GM19351 (cell line): ENCODE measurements around the gene LAYN.

ENCODE experiments used
- ATAC-seq: cut with Tn5 transposase; IDR thresholded peaks from one replicate; pipeline ENCODE4 v1.9.1; 2021; ENCODE audit warnings: mild to moderate bottlenecking, moderate library complexity; ENCODE audit not compliant: unreplicated experiment

Gene LAYN, protein sequence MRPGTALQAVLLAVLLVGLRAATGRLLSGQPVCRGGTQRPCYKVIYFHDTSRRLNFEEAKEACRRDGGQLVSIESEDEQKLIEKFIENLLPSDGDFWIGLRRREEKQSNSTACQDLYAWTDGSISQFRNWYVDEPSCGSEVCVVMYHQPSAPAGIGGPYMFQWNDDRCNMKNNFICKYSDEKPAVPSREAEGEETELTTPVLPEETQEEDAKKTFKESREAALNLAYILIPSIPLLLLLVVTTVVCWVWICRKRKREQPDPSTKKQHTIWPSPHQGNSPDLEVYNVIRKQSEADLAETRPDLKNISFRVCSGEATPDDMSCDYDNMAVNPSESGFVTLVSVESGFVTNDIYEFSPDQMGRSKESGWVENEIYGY

DNA sequence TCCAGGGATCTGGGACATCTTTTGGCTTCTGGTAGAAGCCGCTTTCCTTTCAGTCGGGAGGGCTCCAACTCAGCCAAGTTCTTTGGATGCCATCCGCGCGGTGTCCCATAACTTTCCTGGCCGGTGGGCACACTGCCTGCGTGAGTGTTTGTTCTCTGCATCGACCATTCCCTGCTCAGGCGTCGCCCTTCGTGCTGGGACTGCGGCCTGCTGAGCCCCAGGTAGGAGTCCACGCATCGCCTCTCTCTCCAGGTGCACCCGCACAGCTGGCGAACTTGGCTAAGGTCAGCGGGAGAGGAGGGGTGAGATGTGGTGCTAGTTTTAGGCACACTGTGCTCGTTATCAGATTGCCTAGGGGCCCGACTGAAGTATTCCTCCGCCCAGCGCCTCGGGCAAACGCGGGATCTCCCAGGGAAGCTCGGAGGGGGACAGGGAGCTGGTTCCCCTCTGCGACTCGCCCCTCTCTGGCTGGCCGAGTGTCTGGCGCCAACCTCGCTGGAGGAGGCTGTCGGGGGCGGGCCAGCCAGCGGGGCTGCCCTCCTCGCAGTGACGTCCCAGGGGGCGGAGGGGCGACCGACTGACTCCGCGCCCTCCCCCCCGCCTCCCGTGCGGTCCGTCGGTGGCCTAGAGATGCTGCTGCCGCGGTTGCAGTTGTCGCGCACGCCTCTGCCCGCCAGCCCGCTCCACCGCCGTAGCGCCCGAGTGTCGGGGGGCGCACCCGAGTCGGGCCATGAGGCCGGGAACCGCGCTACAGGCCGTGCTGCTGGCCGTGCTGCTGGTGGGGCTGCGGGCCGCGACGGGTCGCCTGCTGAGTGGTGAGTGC is at the start of gene LAYN:
Gene LAYN (plus strand): TSS at position 607 of the 823 bp plus-strand sequence. CDS start 124 bp downstream, at position 731.
- no peak for ATAC-seq

DNA sequence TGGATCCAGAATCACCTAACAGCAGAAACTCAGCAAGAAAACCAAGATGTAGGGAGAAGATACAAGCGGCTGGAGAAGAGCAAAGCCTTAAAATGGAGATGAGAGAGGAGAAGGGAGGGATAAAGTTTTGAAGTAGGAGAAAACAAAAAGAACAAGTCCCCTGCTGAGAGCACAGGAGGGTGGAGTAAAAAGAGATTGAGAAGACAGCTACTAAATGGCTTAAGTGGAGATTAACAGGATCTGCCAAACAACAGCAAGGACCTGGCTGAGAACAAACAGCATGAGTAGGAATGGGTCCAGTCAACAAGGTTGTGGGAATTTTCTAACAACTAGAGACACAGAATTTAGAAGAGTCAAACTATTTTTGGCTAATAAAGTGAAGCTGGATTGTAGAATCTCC is 46.5 kb upstream of the LAYN start:
- no peak for ATAC-seq

DNA sequence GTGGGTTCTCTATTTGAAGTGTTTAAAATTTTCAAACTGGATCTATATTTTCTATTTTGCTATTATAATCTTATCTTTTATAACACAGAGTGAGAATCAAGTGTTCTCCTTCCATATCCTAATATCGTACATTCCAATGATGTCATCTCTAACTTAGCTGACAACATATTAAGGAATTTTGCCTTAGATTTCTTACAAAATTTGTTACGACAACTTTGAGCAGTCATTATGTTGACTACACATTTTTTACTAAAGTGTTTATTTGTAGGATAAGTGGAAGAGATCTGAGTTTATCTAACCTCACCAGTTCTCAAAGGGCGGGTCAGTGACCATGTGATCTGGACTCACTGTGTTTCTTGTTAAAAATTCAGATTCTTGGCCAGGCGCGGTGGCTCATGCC is 41.0 kb upstream of the LAYN start:
- ATAC-seq, result no peak

DNA sequence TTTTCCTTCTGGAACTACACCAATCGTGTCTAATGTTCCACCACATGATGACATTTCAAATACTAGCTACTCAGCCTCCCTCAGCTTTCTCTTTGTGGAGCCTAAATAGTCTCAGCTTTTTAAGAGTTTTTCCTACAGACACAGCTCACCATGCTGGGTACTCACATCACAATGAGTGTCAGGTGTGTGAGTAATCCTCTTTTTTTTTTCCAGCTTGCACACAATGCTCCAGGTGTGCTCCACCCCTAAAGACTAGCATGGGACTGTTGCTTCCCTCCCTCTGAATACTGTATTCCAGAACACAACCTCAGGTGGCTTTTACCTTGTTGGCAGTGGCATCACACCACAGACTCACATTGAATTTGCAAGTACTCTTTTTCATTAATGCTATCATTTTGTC is 40.0 kb upstream of the LAYN start:
- ATAC-seq, result no peak

DNA sequence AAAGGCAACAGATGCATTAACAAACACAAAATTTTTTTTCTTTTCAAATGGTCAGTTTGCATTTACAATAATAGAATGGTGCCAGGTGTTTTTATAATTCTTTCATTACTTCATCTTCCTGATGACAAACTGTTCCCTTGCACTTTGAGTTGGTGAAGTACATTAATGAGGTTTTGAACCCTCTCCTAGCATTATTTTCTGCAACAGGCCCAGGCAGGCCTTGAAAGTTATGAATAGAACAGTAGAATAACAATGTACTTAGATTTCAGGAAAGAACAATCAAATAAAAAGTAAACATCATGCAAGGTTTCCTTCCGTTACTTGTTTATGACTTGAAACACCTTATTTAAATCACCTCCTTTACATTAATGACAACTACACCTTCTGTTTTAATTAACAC is 37.9 kb upstream of the LAYN start:
- no peak for ATAC-seq

DNA sequence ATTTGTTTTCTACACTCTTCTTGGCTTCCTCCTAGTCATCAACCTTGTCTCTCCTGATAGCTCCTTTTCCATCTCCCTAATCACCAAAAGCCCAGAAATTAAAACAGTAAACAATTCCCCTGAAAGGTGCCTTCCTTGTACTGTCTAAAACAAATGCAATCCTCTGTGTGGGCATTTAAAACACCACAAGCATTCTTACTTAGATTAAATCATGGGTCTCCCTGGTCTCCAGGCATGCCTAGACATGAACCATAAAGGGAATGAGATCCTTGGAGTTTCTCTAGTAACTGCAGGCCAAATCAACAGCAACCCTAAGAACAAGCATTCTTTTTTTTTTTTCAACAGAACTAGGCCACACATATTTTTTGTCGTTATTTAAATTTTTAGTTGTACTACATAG is 30.2 kb upstream of the LAYN start:
- ATAC-seq, result no peak

DNA sequence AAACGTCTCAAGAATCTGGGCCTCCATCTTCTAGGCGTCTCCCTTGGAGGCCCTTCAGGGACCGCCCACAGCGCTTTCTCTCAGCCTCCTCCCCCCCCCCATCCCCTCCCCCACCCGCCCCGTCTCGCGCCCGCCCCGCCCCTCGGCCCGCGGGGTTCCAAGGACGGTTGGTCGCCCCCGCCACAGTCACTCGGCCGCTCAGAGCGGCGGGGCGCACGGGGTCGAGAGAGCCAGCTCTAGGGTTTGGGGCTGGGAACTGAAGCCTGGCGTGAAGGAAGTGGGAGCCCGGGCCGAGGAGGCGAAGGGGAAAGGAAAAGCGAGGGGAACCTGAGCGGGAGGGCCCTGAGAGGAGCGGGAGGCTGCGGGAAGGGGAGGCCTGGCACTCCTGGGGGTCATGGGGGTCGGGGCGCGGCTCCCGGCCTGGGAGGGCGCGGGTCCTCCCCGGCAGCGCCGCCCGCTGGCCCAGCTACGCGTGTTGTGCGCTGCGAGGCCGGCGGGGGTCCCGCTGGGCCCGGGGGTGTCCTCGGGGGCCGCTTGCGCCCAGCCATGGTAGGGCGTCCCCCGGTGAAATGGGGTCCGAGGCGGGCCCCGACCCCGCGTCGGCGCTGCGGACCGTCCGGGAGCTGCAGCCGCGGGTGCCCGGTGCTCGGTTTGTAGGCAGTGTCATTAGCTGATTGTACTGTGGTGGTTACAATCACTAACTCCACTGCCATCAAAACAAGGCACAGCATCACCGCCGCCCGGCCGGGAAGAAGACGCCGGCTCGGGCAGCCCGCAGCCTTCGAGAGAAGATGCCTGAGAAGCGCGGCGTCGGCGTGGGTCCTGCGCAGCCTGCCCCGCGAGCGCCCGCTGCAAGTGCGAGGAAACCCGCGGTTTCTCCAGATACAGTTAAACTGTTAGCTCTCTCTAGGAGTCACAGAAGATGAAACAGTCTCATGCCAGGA is 28.0 kb upstream of the LAYN start, which contains the start of gene BTG4:
Gene BTG4 (minus strand): TSS at position 91 of the 944 bp plus-strand sequence. CDS start 13,610 bp downstream, outside the sequence.
- ATAC-seq, result peak; percentile 51

DNA sequence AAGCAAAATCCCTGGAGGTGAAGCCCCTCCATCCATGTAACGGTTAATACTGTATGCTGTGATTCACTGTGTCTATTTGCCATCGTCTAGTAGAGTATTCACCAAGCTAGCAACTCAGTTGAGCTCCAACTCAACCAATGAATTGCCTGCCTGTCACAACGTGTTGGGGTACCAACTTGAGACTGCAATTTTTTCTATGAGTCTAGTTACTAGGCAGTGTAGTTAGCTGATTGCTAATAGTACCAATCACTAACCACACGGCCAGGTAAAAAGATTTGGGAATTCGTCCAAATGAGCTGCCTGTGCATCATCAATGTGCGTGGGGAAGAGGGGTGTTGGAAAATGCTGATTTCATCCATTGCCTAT is 27.3 kb upstream of the LAYN start:
- peak; percentile 32 for ATAC-seq

DNA sequence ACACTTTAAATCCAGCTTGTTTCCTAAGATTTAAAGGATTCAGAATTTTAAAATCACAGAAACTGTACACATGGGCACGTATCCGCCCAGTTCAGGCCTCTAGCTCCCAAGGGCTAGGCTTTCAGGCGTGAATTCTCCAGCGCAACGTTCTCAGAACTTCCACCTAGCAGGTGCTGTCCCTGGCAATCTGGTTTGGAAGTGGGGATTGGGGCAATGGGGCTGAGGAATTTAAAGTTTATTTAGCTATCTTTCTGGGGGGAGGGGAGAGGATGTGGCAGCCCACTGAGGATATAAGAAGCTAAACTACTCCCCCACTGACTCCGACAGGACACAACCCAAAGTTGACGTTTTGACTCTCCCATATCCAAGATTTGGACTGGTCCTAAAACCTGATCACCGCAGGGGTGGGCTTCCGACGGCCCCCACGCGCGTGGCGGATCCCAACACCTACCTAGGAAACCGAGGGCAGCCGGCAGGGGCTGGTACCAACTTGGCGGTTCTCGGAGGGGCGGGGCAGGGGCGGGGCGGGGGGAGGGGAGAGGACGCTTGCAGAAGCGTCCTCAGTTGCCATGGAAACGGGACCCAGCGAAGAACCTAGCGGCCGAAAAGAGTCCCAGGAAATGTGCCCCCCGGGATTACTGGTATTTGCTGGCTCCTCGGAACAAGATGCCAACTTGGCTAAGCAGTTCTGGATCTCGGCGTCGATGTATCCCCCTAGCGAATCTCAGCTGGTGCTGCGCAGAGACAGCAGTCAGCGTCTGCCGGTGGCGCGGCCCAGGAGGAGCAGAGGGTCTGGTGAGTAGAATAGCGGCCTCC is 26.1 kb upstream of the LAYN start, which contains the start of gene HOATZ:
Gene HOATZ (plus strand): TSS at position 563 of the 816 bp plus-strand sequence. CDS start 7 bp downstream, at position 570.
- no peak for ATAC-seq

DNA sequence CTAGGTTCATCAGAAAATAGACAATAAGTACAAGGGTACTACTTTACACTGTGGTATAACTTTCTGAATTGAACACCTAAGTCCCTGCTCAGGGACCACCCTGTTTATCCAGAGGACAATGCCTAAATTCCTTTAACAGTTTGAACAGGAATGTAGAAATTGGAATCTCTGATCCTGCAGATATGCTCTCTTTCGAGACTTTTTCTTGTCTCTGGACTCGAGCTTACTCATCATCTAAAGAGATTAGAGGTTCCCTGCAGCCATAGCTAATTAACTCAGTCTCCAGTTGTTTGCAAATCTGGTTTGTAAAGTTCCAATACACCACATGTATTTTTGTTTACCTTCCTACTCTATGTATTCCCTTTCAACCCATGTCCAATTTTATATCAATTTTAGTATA is 24.9 kb upstream of the LAYN start:
- no peak for ATAC-seq

DNA sequence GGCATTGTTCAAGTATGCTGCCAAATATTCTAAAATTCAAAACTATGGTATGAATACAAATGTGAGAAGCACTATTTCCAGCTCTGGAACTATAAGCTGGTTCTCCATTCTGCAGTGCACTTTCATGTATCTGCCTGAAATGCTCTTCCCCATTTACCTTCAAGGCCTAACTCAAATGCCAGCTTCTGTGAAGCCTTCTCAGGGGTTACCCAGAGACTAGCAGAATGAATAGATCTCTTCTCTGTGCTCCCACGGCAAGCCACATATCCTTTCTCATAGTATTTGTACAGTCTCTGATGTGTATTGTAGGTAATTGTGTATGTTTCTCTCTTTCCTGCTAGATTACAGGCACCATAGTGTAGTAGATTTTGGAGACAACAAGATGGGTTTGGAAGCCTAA is 21.9 kb upstream of the LAYN start:
- no peak for ATAC-seq

DNA sequence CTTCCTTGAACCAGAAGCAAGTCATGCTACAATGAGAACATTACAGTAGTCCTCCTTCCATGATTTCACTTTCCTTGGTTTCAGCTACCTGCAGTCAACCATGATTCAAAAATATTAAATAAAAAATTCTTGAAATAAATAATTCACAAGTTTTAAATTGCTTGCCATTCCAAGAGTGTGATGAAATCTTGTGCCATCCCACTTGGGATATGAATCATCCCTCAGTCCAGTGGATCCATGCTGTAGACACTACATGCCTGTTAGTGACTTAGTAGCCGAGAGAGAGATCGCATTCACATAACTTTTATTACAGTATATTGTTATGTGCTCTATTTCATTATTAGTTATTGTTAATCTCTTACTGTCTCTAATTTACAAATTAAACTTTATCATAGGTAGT is 20.0 kb upstream of the LAYN start:
- ATAC-seq, result no peak

DNA sequence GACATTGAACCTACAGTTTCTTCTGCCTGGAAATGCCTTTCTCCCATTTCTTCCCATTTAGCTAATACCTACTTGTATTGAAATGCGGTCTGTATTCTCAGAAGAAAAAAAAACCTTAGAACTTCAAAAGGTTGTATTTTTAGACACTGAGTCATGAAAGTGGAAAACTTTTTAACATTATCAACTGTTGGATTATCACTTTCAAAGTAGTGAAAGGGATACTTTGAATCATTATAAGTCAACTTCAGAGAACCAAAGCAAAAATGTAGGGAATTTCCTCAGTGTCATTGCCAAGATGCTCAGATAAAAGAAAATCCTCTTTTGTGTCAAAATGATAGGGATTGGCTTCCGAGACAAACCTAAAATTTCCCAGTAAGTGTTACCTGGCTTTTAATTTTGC is 19.4 kb upstream of the LAYN start:
- no peak for ATAC-seq

DNA sequence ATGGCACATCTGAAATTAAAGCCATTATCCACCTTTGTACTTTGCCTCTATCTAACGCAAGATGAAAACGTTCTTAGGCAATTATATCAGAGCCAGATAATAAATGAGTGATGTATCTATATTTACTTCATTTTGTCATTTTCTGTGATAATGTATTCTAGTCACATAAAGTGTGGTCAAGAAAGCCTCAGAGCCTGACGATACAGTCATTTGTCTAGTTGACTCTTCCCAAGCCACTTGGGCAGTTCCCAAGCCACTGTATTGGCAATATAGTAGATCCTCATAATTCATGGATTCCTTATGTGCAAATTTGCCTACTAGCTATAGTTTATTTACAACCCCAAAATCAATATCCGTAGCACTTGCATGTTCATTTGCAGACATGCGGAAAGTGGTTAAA is 18.1 kb upstream of the LAYN start:
- no peak for ATAC-seq

DNA sequence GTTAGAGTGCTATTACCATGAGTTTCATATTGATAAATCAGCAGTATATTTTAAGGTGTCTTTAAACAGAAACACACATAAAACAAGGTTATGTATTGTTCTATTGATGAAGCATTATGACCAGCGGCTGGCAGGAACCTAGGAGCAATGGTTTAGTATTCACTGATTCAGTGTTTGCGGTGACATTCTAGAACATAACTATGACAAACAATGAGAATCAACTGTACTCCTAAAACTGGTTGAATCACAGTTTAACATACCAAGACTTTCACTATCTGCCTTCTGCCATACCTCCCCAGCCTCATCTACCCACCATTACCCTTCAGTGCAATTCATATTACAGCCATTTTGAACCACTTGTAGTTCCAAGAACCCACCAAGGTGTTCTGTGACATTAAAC is 17.2 kb upstream of the LAYN start:
- no peak for ATAC-seq

DNA sequence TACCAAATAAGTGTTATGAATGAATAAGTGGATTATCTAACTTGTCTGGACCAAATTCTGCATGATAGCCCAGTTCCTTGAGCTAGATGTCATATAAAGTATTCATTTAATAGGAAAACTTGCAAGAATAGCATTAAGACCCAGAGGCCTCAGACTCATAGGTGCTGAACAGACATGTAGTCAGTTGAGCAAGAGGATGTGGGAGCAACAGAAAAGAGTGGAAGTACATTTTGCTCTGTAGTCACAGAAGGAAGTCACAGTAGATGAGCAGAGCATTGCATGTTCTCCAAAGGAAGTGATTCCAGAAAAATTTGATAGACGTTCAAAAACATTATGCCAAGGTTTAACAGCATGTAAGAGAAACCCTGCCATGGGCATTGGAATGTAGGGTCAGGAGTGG is 16.5 kb upstream of the LAYN start:
- no peak for ATAC-seq

DNA sequence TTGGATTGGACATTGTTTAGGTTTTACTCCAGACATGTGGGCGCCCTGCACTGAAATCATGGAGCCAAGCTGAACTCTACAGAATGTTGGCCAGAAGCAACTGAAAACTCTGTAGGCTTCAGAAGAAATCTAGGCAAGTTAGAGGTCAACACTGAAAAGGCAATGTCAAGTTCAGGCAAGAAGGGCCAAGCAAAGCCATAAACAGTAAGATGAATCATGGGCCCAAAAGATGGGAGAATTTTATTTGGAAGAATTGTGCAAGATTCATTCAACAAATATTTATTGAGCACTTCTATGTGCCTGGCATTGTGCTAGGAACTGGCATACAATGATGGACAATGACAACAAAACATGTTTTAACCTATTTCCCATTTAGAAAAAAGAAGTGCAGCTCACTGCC is 15.1 kb upstream of the LAYN start:
- ATAC-seq, result no peak

DNA sequence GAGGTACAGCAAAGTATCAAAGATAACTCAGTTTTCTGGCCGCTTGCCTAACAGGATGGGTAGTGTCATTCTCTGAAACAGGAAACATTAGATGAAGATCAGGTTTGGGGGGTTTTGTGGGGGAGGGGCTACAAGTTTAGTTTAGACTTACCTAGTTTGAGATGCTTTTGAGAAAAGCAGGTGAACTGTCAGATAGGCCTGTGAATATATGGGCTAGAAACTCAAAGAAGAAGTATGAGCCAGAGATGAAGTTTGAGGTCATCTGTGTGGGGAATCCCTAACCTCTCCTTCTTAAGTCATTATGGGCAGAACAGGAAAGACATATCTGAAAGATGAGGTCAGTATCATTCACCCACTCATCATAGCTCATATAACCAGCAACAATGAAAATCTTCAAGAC is 14.0 kb upstream of the LAYN start:
- ATAC-seq, result no peak

DNA sequence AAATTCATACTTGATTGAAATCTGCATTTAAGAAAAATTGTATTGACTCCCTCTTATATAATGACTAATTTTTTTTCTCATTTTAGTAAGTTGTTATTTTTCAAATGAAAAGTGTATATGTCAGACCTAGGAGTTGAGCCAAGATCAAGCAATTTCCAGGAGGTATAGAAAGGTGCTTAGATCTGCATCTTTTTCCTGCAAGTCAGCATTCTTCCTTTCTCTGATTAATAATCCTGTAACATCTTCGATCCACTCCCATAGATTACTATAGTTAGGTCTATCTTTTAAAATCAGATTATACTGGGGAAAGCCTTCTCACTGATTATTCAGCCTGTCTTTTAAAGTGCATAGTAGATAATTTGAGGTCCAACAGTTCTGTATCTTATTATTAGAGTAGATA is 13.2 kb upstream of the LAYN start:
- no peak for ATAC-seq

DNA sequence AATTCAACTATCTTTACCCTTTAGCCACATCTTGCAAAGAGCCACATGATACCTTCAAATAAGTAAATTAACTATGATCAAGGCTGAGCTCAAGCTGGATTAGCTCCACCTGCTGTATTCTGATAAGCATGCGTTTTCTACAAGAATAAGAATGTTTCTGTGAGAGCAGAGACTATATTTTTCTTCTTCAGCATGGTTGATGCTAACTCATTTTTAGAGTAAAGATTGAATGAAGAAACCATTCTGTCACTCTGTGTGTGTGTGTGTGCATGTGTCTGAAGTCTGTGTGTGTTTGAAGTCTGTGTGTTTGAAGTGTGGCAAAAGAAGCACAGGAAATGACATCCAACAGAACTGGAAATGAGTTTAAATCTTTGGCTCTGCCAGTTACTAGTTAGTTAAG is 12.0 kb upstream of the LAYN start:
- no peak for ATAC-seq
